KOPT-K1 (cell line): ENCODE data around the gene BIVM.
"Not testable (repeated sequence)": the region's sequence is repeated elsewhere in the genome, so short reads cannot be mapped to it uniquely, and the experiment has no call there.

Experiments used
- H3K27ac ChIP-seq: fragments of 200-600 bp; sonication (generic); 2 replicates; pipeline ENCODE4 v1.5.1; 2016; ENCODE audit warnings: antibody characterized with exemption, mild to moderate bottlenecking, low read depth, low read length; ENCODE audit not compliant: poor library complexity, severe bottlenecking
- H3K36me3 ChIP-seq: fragments of 200-600 bp; sonication (generic); 2 replicates; pipeline ENCODE4 v1.5.1; 2017; ENCODE audit warnings: antibody characterized with exemption, mild to moderate bottlenecking, low read length, moderate library complexity; ENCODE audit not compliant: insufficient read depth
- H3K9me3 ChIP-seq: fragments of 200-600 bp; sonication (generic); 2 replicates; pipeline ENCODE4 v1.5.1; 2017; ENCODE audit warnings: antibody characterized with exemption, low read length, mild to moderate bottlenecking; ENCODE audit not compliant: insufficient read depth, poor library complexity, severe bottlenecking

The BIVM gene

DNA sequence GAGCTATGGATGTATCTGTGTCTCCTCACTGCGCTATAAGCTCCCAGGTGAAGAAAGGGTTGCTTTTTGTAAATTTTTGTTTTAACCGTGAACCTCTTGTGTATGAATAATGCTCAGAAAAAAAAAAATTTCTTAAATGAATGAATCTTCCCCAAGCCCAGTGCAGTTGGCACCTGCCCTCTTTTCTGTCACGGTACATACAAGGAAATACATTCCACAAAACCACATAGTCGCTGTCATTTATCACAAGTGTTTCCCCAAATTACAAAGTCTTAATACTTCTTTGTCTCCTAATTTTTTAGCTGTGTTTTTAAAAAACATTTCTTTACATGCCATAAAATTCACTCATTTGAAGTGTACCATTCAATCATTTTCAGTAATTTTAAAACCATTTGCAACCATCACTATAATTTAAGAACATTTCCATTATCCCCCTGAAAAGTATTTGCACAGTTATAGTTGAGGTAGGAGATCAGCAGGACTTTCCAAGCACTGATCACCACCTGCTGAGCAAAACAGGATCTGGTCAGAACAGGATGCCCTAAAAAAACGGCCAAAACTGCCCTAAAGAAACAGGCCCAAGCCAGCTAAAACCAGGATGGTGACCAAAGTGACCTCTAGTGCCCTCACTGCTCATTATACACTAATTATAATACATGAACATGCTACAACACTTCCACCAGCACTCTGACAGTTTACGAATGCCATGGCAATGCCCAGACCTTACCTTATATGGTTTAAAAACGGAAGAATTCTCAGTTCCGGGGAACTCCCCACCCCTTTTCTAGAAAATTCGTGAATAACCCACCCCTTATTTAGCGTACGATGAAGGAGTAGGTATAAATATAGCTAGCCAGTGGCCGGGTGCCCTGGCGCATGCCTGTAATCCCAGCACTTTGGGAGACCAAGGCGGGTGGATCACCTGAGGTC is 24.1 kb upstream of the BIVM start:
- H3K9me3 ChIP-seq = no peaks in the 10 kb centered on the region
- peak overlapping the region; percentile 79 for H3K27ac ChIP-seq
- H3K36me3 ChIP-seq = 0 out of 2 replicates have a peak, but pooled peaks cover 4% of the 10 kb centered on the region

- peaks cover 4% of the 10 kb centered on the region for H3K9me3 ChIP-seq
- H3K36me3 ChIP-seq = 0 out of 2 replicates have a peak, but pooled peaks cover 4% of the 10 kb centered on the region
- no peak overlapping the region for H3K27ac ChIP-seq
Measured at GRCh38 chr13:102776271-102776670, 22.6 kb upstream of the BIVM start.

- H3K36me3 ChIP-seq = no peaks in the 10 kb centered on the region
- peaks cover 19% of the 10 kb centered on the region for H3K9me3 ChIP-seq
- no peak overlapping the region for H3K27ac ChIP-seq
Measured at GRCh38 chr13:102777736-102778135, 21.2 kb upstream of the BIVM start.

GRCh38 chr13:102779436-102780159 is 19.3 kb upstream of the BIVM start:
- Histone ChIP-seq H3K27ac (peak overlapping the region; percentile 21), H3K9me3 (peaks cover 20% of the 10 kb centered on the region), H3K36me3 (no peaks in the 10 kb centered on the region)

DNA sequence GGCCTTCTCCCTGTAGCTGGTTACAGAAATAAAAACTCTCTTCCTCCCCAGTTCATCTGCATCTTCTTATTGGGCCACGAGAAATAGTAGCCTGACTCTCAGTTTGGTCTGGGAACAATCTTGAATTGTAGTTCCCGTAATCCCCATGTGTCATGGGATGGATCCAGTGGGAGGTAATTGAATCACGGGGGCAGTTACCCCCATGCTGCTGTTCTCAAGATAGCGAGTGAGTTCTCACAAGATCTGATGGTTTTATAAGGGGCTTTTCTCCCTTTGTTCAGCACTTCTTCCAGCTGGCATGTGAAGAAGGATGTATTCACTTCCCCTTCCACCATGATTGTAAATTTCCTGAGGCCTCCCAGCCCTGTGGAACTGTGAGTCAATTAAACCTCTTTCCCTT is 18.3 kb upstream of the BIVM start:
- H3K27ac ChIP-seq, H3K36me3 ChIP-seq: not testable (repeated sequence)
- H3K9me3 ChIP-seq = peaks cover 20% of the 10 kb centered on the region

- no peaks in the 10 kb centered on the region for H3K36me3 ChIP-seq
- H3K9me3 ChIP-seq = peaks cover 20% of the 10 kb centered on the region
- H3K27ac ChIP-seq = no peak overlapping the region
Measured at GRCh38 chr13:102781591-102781990, 17.3 kb upstream of the BIVM start.

GRCh38 chr13:102784483-102784882 is 14.4 kb upstream of the BIVM start:
- no peak overlapping the region for H3K27ac ChIP-seq
- H3K9me3 ChIP-seq = peaks cover 20% of the 10 kb centered on the region
- no peaks in the 10 kb centered on the region for H3K36me3 ChIP-seq

DNA sequence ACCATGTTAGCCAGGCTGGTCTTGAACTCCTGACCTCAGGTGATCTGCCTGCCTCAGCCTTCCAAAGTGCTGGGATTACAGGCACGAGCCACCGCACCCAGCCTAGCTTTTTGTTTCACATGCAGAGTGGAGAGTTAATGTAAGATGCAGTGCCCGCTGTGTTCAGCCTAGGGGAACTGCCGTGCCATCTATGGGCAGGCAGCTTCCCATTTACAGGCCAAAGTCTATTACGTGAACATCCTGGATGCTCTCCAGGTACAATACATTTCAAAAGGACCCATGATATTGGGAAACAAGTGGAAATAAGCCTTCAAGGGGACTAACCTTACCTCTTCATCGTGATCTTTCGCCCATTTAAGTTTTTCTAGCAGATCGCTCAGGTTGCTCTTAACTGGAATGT is 10.2 kb upstream of the BIVM start:
- no peaks in the 10 kb centered on the region for H3K36me3 ChIP-seq
- H3K27ac ChIP-seq = no peak overlapping the region
- no peaks in the 10 kb centered on the region for H3K9me3 ChIP-seq

GRCh38 chr13:102792396-102792795 is 6.5 kb upstream of the BIVM start:
- H3K9me3 ChIP-seq = no peaks in the 10 kb centered on the region
- no peak overlapping the region for H3K27ac ChIP-seq
- no peaks in the 10 kb centered on the region for H3K36me3 ChIP-seq

DNA sequence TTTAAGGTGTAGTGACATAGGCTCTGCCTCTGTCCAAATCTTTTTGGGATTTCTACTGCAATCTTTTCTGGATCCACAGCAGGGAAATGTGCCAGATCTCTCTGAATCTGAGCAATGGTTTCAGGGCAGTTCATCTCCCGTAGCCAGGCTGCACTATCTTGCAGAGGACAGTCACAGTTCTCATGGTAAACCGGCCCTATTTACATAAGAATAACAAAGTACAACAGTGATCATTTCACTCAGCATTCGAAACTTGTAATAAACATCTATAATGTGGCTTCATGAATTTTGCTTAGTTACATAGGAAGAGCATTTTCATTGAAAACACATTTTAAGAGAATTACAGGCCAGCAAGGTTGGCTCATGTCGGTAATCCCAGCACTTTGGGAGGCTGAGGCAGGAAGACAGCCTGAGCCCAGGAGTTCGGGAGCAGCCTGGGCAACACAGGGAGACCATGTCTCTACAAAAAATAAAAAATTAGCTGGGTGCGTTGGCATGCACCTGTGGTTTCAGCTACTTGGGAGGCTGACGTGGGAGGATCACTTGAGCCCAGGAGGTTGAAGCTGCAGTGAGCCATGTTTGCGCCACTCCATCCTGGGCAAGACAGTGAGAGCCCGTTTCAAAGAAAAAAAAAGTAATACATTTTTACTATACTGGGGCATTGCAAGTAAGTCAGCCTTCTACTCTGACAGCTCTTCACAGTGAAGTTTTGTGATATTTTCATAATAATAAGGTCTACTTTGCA is 5.1 kb upstream of the BIVM start:
- Histone ChIP-seq H3K27ac (no peak overlapping the region), H3K9me3 (peaks cover under 1% of the 10 kb centered on the region), H3K36me3 (no peaks in the 10 kb centered on the region)

DNA sequence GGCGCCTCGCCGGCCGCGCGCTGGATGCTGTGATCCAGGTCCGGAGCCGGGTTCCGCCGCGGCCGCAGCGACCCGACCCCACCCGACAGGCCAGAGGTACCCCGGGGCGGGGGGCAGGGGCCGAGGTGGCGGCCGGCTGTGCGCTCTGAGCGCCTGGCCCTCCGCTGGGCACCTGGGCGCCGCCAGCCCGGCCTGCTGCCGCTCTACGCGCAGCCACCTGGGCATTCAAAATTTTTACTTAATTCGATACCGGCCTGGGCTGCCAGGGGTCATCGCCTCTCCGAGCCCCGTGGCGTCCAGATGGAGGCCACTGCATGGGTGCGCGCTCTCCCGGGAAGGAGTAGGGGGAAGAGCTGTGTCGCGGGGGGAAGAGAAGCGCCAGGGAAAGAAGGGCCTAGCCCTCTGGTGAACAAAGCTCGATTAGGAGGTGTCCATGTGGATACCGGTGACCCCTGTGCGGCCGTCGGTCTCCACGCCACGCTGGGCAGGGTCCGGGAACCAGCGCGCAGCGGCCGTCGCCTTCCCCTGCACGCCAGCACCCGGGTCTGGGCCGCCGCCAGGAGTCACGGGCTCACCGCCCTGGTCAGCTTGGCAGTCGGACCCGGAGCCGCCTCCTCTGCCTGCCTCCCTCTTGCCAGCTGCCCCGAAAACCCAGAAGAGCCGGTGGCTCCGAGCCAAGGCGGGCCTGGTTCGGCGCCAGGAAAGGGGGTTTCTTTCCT is 666 bp downstream of the BIVM start:
- Histone ChIP-seq H3K27ac (peak overlapping the region; percentile 61), H3K9me3 (peaks cover 7% of the 10 kb centered on the region), H3K36me3 (no peaks in the 10 kb centered on the region)

DNA sequence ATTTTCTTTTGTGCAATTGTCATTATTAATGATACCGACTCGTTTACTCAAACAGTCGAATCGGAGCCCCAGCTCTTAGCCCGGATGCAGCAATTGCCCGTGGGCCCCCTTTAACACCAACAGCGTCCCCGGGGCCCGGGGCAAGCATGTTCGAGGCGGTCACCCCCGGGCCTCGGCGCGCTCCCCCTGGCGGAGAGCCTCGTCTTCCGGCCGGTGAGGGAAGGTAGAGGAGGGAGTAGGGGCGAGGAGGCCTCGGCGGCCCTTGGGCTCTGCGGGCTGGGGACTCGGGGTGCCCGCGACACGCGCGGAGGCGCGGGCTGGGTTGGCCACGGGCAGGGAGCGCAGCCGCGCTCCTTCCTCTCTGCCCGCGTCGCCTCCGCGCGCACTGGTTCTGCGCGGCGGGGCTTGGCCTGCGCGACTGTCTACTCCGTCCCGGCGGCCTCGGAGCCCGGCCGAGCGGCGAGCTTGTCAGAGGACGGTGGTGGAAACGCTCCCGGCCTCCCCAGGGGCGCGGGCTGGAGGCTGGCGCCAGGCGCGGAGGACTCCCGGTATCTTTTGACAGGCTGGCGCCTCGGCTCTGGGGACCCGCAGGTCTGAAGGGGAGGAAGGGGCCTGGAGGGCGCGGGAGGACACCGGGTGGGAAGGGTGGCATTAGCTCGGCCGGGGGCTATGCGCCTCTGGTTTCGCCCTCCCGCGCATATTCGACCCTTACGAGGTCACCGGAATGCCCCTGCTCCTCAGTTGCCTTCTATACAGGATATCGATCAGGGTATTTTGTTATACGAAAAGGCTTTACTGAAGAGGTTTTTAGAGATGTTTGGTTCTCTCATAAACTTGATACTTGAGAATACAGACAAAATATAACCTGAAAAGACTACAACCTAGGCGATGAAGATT is 1.5 kb downstream of the BIVM start:
- H3K9me3 ChIP-seq = peaks cover 7% of the 10 kb centered on the region
- H3K36me3 ChIP-seq = no peaks in the 10 kb centered on the region
- peak overlapping the region; percentile 61 for H3K27ac ChIP-seq

- Histone ChIP-seq H3K27ac (no peak overlapping the region), H3K9me3 (no peaks in the 10 kb centered on the region), H3K36me3 (no peaks in the 10 kb centered on the region)
Measured at GRCh38 chr13:102805680-102806079, 6.8 kb downstream of the BIVM start.

- Histone ChIP-seq H3K36me3 (no peaks in the 10 kb centered on the region), H3K27ac (no peak overlapping the region), H3K9me3 (peaks cover 9% of the 10 kb centered on the region)
Measured at GRCh38 chr13:102807699-102808098, 8.8 kb downstream of the BIVM start.
